ENCODE data around the gene P2RY8. TPM values are rescaled to one million over a fixed set of nuclear protein-coding genes. Genes with fewer than 3 reads are reported as not detected.

P2RY8 gene
- total RNA-seq, 1 donor from 2014 or later = 3.1 TPM

DNA sequence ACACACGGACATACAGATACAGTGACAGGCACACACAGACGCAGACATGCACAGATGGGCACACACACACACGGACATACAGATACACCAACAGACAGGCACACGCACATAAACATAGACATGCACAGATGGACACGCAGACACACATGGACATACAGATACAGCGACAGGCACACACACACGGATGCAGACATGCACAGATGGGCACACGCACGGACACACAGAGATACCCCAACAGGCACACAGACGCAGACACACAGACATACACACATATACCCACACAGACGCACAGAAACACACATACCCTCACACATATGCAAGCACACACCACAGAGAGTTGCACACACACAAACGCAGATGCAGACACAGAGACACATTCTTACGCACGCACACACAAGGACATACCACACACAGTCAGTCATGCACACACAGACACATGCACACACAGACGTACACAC lies 120.6 kb downstream of the P2RY8 start:
- no peak overlapping the region for H3K4me3 ChIP-seq
- ATAC-seq (no peak), DNase-seq (peak; percentile 11)
- H3K36me3 ChIP-seq = peaks cover 43% of the 10 kb centered on the region
- H3K4me1 ChIP-seq = no peaks in the 10 kb centered on the region
- intact Hi-C loops (cut with DNase I) = no loop called here
- TF ChIP-seq, protein P1, sequence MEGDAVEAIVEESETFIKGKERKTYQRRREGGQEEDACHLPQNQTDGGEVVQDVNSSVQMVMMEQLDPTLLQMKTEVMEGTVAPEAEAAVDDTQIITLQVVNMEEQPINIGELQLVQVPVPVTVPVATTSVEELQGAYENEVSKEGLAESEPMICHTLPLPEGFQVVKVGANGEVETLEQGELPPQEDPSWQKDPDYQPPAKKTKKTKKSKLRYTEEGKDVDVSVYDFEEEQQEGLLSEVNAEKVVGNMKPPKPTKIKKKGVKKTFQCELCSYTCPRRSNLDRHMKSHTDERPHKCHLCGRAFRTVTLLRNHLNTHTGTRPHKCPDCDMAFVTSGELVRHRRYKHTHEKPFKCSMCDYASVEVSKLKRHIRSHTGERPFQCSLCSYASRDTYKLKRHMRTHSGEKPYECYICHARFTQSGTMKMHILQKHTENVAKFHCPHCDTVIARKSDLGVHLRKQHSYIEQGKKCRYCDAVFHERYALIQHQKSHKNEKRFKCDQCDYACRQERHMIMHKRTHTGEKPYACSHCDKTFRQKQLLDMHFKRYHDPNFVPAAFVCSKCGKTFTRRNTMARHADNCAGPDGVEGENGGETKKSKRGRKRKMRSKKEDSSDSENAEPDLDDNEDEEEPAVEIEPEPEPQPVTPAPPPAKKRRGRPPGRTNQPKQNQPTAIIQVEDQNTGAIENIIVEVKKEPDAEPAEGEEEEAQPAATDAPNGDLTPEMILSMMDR (IDR thresholded peaks at IDR 0.05) = no peak
- H3K27ac ChIP-seq = no peak overlapping the region
- no peaks in the 10 kb centered on the region for H3K9me3 ChIP-seq
- H3K27me3 ChIP-seq = no peaks in the 10 kb centered on the region

Other genes starting within 250 kb of the P2RY8 start
- 43.0 TPM for gene IL3RA, start 200.4 kb downstream of the P2RY8 start, total RNA-seq
- 337 TPM for gene SLC25A6, start 145.1 kb downstream of the P2RY8 start, total RNA-seq
- 23.8 TPM for gene ASMTL, start 84.3 kb downstream of the P2RY8 start, total RNA-seq
- 46.3 TPM for gene AKAP17A, start 54.4 kb upstream of the P2RY8 start, total RNA-seq
- not detected for gene ASMT, start 77.9 kb upstream of the P2RY8 start, total RNA-seq

Data from upper lobe of right lung (tissue), 1 donor.